HG02642 (cell line): ENCODE results near the gene DCAF17.

ENCODE experiments used
- ATAC-seq: cut with Tn5 transposase; IDR thresholded peaks from one replicate; pipeline ENCODE4 v1.9.1; 2021; ENCODE audit warnings: mild to moderate bottlenecking; ENCODE audit not compliant: unreplicated experiment, poor library complexity

DCAF17 gene, protein sequence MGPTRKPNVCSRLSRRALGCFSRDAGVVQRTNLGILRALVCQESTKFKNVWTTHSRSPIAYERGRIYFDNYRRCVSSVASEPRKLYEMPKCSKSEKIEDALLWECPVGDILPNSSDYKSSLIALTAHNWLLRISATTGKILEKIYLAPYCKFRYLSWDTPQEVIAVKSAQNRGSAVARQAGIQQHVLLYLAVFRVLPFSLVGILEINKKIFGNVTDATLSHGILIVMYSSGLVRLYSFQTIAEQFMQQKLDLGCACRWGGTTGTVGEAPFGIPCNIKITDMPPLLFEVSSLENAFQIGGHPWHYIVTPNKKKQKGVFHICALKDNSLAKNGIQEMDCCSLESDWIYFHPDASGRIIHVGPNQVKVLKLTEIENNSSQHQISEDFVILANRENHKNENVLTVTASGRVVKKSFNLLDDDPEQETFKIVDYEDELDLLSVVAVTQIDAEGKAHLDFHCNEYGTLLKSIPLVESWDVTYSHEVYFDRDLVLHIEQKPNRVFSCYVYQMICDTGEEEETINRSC

DNA sequence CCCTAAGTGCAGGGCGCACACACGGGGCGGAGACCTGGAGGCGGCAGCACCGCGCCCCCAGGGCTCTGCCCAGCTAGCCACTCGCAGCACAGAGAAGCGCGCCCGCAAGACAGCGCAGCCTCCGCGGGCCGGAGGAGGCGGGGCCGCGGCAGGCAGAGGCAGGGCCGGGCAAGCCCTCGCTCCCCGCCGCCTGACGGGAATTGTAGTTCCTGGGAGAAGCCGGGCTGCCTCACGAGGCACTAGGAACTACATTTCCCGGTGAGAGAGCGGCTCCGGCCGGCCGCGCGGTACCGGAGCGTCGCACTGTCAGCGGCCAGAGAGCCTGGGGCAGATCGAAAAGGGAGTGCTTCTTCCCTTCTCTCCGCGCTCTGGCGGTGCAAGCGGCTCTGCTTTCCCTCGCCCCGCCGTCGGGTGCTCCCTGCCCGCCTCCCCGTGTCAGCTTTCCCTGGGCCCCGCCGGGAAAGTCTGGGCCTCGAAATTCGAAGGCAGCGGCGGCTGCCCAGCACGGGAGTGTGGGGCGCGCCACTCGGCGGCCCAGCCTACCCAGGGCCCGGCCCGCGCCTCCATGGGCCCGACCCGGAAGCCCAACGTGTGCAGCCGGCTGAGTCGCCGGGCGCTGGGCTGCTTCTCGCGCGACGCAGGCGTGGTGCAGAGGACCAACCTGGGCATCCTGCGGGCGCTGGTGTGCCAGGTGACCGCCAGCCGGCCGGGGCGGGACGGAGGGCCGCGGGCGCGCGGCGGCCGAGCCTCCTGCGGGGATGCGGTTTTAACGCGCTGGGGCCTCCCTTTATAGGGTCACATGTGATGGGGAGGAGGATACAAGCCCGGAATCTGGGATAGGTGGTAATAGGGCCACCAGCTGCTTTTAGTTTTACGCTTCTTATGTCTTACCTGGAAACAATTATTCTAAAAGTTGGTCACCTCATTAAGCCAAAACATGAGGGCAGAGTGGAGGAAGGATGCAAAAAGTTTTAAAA, at the start of gene DCAF17:
DCAF17 (plus strand) TSS at position 214 of the 977 bp plus-strand sequence; CDS start at position 566, 352 bp downstream.
- peak; percentile 89 for ATAC-seq

DNA sequence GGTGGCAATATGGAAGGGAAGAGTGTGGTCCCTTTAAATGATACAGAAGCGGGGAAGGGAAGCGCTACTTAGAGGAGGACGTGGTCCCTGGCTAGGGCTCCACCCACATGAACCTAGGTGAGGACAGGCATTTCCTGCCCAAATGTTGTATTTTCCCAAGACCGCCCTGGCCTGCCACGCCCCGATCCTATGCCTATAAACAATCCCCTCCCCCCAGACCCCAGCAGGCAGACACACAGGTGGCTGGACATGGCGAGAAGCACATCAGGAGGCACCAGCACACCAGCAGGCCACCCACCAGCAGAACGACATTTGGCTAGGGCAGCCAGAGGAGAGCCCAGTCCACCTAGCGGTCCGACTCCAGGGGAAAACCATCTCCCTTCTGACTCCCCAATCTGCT, 47.4 kb upstream of the DCAF17 start:
- ATAC-seq: no peak

DNA sequence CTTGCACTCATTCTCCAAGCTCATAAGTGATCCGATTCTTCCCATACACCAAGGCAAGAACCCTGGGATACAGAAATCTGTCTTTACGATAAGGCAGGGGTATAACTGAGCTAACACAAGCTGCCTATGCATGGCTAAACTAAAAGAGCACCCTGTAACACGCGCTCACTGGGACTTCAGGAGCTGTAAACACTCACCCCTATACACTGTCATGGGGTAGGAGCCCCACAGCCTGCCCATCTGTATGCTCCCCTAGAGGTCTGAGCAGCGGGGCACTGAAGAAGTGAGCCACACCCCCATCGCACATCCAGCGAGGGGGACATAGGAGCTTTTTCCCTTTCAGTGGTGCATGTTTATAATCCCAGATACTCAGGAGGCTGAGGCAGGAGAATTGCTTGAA, 47.0 kb upstream of the DCAF17 start:
- ATAC-seq: no peak

- no peak for ATAC-seq
Measured at GRCh38 chr2:171389325-171389724, 44.7 kb upstream of the DCAF17 start.

- no peak for ATAC-seq
Measured at GRCh38 chr2:171389780-171390179, 44.2 kb upstream of the DCAF17 start.

DNA sequence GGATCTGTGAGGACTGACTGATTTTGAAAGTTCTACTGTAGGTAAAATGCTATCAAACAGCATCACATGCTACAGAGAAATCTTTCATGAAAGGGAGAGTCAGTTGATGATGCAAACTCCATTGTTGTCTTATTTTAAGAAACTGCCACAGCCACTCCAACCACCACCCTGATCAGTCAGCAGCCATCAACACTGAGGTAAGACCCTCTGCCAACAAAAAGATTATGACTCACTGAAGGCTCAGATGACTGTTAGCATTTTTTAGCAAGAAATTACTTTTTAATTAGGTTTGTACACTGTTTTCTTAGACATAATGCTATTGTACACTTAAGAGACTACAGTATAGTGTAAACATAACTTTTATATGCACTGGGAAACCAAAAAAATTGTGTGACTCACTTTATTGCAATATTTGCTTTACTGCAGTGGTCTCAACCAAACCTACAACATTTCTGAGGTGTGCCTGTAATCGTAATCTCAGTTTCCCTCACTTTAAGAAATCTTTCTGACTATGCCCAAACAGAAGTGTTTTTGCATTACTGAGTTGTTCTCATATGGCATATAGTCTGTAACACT, 43.0 kb upstream of the DCAF17 start:
- no peak for ATAC-seq

DNA sequence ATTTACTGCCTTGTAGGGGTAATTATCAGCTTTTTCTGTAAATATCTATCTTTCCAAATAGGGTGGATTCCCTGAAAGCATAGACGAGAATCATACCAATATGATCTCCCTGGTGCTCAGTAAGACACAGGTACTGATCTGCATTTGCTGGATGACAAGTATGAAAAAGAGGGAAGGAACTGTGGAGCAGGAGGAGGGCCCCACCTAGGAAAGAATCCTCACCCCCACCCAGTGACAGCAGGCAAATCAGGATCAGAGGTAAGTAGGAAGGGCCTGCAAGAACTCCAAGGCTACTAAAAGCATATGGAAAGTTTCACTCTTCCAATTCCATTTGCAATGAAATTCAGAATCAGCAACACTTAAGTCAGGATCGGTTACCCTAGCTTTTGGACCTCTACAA, 42.5 kb upstream of the DCAF17 start:
- no peak for ATAC-seq

DNA sequence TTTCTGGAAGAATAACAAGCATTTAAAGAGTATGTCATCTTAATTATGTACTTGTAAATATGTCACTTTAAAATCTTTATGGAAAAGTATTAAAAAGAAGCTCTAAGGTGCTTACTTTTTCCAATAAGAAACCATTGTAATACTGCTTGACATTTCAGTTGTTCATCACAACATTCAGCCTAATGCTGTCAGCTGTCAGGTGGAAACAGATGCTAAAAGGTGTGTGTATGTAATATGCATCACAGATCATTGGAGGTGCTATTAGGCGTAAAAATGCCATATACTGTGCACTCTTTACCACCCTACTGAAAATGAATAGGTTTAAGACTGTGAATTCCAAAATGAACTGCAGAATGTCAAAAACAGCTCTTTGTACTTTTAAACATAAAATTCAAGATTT, 40.5 kb upstream of the DCAF17 start:
- ATAC-seq: no peak

- ATAC-seq: no peak
Measured at GRCh38 chr2:171394164-171394740, 39.8 kb upstream of the DCAF17 start.

GRCh38 chr2:171399292-171399691, 34.7 kb upstream of the DCAF17 start:
- no peak for ATAC-seq

DNA sequence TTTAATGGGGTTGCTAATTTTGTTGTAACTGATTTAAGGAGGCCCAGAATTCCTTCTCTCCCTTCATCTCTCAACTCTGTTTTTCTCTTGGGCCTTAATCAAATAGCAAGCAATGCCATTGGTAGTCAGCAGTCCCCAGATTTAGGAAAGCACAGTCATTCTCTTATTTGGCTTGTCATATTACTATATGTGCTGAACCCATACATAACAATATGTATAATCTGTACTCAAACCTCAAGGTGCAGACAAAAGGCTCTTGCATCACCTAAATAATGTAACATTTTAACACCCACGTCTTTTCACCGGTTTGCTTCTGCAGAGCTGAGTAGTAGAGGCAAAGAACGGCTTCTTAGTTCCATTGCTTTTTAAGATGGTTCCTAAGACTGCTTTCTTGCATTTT, 33.6 kb upstream of the DCAF17 start:
- ATAC-seq: no peak

DNA sequence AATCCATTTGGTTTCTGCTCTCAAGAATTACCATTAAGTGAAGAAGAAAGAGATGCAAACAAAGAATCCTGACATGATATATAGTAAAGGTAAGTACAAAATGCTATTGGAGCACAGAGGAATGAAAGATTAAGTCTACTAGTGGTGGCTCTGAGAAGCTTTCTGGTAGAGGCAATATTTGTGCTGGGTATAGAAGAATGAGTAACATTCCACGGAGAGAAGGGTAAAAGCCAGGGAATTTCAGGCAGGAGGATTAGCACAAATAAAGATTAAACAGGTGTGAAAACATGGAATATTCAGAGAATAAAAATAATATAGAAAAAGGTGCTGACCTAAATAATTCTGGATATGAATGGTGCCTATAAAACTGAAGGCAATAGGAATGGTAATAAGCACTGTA, 32.1 kb upstream of the DCAF17 start:
- no peak for ATAC-seq

DNA sequence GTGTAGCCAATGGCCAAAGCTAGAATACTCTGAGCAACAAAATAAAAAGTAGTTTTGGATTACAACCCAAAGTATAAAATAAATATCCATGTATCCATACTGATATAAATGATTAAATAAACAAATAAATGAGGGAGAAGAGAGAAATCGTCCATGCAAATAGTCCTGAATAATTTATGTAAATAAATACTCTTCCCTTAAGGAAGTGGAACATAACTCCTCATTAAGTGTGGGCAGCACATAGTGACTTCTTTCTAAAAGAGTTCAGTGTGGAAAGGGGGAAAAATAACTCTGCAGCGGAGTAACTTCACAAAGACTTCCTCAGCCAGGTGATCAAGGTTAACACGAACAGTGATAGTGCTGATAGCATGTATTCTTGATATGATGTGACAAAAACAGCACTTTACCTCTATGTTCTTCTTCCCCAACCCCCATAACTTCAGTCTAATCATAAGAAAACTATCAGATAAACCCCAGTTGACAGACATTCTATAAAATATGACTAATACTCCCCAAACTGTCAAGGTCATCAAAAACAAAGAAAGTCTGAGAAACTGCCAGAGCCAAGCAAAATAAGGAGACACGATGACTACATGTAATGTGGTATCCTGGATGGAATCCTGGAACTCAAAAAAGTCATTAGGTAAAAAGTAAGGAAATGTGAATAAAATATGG, 31.0 kb upstream of the DCAF17 start:
- no peak for ATAC-seq

GRCh38 chr2:171404261-171404660, 29.8 kb upstream of the DCAF17 start:
- ATAC-seq: no peak

- no peak for ATAC-seq
Measured at GRCh38 chr2:171404719-171405118, 29.3 kb upstream of the DCAF17 start.

GRCh38 chr2:171405546-171405945, 28.5 kb upstream of the DCAF17 start:
- ATAC-seq: no peak

GRCh38 chr2:171406044-171406443, 28.0 kb upstream of the DCAF17 start:
- ATAC-seq: peak; percentile 58

- peak; percentile 66 for ATAC-seq
Measured at GRCh38 chr2:171407030-171407675, 26.9 kb upstream of the DCAF17 start.

GRCh38 chr2:171407676-171408044, 26.4 kb upstream of the DCAF17 start:
- no peak for ATAC-seq
